ENCODE measurements around the gene RAB5IF. TPM values are rescaled to one million over a fixed set of nuclear protein-coding genes. Genes with fewer than 3 reads are reported as not detected.

The RAB5IF gene
- total and polyA plus RNA-seq, 2 of the 13 experiments (the other 11 are each of a cell fraction or from before 2014, with no cell fraction given) = 261 to 305 TPM

GRCh38 chr20:36632487-36633284, 27.1 kb downstream of the RAB5IF start (continued):
- peak; percentile 75; the same call in 1 of the 2 replicates for TF ChIP-seq RXRA (CRISPR knock-in tag; IDR thresholded peaks at IDR 0.05)
- TF ChIP-seq PRPF4 (IDR thresholded peaks at IDR 0.05; ENCODE audit: low read depth, low read length, poor library complexity, severe bottlenecking) = peak; percentile 34
- TF ChIP-seq KDM4B (CRISPR knock-in tag; IDR thresholded peaks at IDR 0.05) = peak; percentile 67; the same call in 1 of the 2 replicates
- TF ChIP-seq ZNF333 (CRISPR knock-in tag; IDR thresholded peaks at IDR 0.05; ENCODE audit: borderline replicate concordance) = 0 out of 2 replicates have a peak, but pooled peaks have one; percentile 47
- TF ChIP-seq MYC (CRISPR knock-in tag; IDR thresholded peaks at IDR 0.05; ENCODE audit: borderline replicate concordance) = no peak; the same call in 1 of the 2 replicates
- TF ChIP-seq SNAPC2 (CRISPR knock-in tag; IDR thresholded peaks at IDR 0.05) = 0 out of 2 replicates have a peak, but pooled peaks have one; percentile 70
- no peak; the same call in 1 of the 2 replicates for TF ChIP-seq PITX1 (CRISPR knock-in tag; IDR thresholded peaks at IDR 0.05)
- no peak for TF ChIP-seq MAFG (CRISPR knock-in tag; IDR thresholded peaks at IDR 0.05)
- peak; percentile 63 for TF ChIP-seq NCOA2 (CRISPR knock-in tag; IDR thresholded peaks at IDR 0.05)
- peak; percentile 18; the same call in 1 of the 2 replicates for TF ChIP-seq ARHGAP35 (CRISPR knock-in tag; IDR thresholded peaks at IDR 0.05; ENCODE audit: borderline replicate concordance)
- no peak for TF ChIP-seq ZSCAN12 (CRISPR knock-in tag; IDR thresholded peaks at IDR 0.05)
- TF ChIP-seq MTA3 (CRISPR knock-in tag; IDR thresholded peaks at IDR 0.05) = no peak
- peak; percentile 75 for TF ChIP-seq NR2C2 (CRISPR knock-in tag; IDR thresholded peaks at IDR 0.05; ENCODE audit: borderline replicate concordance)
- TF ChIP-seq TBX2 (CRISPR knock-in tag; IDR thresholded peaks at IDR 0.05; ENCODE audit: borderline replicate concordance) = no peak; the same call in 1 of the 2 replicates
- TF ChIP-seq ZNF253 (CRISPR knock-in tag; IDR thresholded peaks at IDR 0.05; ENCODE audit: borderline replicate concordance) = peak; percentile 62; the same call in 1 of the 2 replicates
- TF ChIP-seq JARID2 (CRISPR knock-in tag; IDR thresholded peaks at IDR 0.05; ENCODE audit: insufficient replicate concordance) = peak; percentile 23
- TF ChIP-seq ZNF142 (CRISPR knock-in tag; IDR thresholded peaks at IDR 0.05) = no peak
- peak; percentile 86 for TF ChIP-seq TGIF2 (CRISPR knock-in tag; IDR thresholded peaks at IDR 0.05)
- peak; percentile 88; the same call in 1 of the 2 replicates for TF ChIP-seq KAT7 (CRISPR knock-in tag; IDR thresholded peaks at IDR 0.05; ENCODE audit: borderline replicate concordance)
- peak; percentile 81 for TF ChIP-seq BORCS8-MEF2B (CRISPR knock-in tag; IDR thresholded peaks at IDR 0.05)
- peak; percentile 49; the same call in 1 of the 2 replicates for TF ChIP-seq ZNF792 (CRISPR knock-in tag; IDR thresholded peaks at IDR 0.05)
- no peak for TF ChIP-seq ZNF205 (CRISPR knock-in tag; IDR thresholded peaks at IDR 0.05)
- TF ChIP-seq SP4 (CRISPR knock-in tag; IDR thresholded peaks at IDR 0.05) = peak; percentile 74; the same call in 1 of the 2 replicates

All from HepG2 (cell line).